ENCODE results near the gene PPFIA4.

The PPFIA4 gene

DNA sequence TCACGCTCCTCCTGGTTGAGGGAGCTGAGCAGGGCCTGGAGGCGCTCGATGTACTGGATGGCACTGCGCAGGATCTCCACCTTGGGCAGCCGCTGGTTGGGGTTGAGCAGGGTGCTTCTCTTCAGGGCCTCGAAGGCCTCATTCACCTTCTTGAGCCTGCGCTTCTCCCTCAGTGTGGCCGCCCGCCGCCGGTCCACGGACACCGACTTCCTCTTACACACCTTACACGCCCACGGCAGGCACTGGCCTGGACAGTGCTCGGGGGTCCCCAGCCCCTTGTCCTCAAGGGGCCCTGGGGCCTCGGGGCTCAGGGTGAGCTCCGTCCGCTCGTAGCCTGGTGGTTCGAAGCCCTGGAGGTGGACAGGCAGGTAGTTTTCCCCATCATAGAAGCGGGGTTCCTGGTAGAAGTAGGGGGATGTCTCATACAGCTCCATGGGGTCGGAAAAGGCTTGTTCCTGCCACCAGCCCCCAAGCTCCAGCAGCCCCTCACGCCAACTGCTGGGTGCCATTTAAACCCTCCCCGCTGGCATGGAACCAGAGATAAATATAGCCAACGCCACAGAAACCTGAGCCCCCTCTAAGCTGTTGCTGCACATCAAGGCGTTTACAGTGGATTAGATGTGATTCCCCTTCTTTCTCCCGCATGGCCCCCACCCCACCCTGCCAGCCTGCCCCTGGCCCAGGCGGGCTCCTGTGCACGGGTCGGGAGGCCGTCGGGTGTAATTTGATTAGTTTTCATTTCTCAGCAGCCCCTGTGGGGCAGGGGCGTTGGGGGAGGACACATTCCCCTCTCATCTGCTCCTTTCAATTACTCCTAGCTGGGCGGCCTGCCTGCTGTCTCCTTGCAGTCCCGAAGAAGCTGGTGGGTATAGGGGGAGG, 59.5 kb downstream of the PPFIA4 start, which contains the start of gene MYOG:
MYOG (minus strand) TSS at position 485 of the 879 bp plus-strand sequence; CDS start at position 434, 51 bp downstream.
- no peak for DNase-seq

DNA sequence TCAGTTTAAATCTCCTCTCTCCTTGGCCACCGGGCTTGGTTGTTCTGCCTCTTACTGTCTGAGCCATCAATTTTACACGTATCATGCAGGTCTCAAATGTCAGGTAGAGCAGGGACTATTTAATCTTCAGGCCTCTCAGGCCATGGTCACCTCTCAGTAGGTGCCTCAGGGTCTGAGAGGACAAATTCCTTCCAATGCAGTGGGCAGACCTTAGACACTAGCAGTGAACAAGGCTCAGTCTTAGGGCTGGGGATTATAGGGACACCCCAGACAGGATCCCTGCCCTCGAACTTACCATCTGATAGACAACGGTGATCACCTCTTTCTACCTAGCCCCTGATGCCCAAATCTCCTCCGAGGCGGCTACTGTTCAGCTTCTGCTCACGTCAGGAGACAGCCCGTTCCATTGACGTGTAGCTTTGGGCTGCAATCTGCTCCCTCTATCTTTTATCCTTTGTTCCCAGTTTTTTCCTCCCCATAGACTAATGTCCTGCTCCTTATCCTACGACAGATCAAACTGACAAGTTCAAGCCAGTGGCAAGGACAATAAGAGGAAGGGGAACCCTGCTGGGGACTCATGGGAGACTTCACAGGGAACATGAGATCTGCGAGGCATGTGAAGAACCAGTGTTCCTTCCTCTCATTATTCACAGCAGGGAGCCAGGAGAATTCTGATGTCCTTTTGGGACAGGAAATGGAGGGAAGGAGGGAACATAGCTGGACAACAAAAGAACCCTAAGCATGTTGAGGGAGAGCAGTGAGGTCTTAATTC, 60.9 kb downstream of the PPFIA4 start:
- no peak for DNase-seq

DNA sequence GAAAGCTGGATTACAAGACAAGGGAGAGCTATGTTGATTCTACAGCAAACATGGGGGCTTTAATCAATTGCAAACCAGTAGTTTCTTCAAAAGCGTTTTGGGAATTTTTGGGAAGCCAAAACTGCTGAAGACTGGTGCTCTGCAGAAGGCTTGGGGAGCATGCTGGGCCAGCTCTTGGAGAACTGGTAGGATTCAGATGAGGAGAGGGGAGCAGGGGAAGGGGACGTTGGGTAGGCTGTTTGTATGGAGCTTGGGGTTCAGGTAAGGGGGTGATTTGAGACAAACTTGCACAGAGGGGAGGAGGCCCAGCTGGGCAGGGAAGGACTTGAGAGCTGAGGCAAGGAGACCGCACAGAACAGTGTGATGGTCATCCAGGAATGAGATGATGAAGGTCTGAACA, 62.1 kb downstream of the PPFIA4 start:
- no peak for DNase-seq

DNA sequence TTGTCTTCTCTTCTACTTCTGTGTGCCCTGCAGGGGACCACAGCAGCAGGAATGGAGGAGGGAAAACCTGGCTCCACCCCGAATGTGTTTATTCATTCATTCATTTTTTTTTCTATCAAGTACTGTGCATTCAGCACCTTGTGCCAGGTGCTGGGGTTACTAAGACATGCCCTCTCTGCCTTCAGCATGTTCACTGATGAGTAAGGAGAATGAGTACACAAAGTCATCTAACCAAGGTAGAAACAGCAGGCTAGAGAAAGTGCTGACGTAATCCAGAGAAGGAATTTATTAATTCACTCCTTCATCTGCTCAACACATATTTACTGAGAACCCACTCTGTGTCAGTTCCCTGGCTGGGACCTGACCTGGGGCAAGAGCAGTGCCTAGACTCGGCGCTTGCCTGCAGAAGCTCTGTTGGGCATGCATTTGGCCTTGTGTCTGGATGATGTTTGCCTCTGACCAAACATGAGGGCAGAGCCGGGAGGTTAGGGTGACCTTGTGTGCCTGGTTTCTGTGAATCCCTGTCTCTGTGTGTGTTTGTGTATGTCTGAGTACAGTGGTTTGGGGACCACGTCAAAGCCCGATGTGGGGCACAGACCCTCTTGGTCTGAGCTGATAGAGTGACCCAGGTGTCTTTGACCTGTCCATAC, 62.8 kb downstream of the PPFIA4 start:
- no peak for DNase-seq

DNA sequence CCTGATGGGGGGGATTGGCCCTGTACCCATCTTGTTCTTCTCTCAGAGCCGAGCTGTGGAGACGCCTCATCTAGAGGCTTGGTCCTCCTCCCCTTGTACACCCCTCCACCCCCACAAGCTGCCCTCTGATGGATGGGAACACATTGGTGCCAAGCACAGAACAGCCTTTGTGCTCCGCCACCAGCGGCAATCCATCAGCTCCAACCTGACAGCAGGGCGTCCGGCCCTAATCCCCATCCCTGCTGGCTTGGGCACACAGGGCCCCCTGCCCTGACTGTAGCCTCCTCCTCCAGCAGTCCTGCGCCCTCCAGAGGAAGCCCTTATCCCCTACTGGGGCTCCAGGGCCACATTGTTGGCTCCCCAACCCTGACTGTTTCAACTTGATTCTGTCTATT, 63.4 kb downstream of the PPFIA4 start:
- no peak for DNase-seq

DNA sequence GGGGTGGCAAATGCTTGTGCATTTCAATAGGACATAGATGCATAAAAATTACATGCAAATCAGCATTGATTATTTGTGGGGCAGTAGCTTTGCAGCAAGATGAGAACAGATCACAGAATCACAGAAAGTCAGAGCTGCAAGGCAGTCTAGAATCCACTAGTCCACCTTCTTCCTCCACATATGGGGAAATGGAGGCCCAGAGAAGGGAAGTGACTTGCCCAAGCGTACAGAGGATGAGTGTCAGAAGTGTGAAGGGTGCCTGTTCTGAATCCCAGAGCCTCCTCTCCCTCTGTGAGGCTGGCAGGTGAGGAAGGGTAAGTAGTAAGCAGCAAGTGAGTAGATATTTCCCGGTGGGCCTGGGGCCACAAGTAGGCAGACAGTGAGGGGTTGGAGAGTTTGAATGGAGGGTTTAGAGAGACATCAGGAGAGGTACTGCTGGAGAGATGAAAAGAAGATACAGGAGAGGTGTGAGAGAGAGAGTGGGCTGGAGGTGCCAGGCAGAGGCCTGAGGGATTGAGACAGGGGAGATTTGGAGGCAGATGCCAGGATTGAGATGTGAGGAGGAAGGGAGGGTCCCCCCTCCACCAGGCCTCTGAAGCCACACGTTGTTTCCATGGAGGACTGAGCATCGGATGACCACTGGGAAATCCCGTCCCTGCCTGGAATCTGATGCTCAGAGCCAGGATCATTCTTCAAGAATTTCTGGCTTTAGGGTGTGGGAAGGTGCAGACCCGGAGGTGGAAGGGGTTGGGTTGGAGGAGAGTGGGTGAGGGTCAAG, 64.3 kb downstream of the PPFIA4 start:
- DNase-seq = no peak

DNA sequence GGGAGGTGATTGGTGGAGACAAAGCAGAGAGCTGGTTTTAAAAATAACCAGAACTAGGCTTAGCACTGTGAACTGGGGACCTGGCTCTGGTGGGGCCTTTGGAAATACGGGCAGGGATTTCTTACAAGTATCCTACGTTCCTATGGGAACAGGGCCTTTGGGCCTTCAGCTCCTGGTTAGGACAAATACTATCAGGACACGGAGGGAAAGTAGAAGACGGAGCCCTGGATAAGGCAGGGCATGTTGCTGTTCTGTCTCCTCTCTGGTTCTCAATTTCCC, 64.8 kb downstream of the PPFIA4 start:
- DNase-seq = no peak

DNA sequence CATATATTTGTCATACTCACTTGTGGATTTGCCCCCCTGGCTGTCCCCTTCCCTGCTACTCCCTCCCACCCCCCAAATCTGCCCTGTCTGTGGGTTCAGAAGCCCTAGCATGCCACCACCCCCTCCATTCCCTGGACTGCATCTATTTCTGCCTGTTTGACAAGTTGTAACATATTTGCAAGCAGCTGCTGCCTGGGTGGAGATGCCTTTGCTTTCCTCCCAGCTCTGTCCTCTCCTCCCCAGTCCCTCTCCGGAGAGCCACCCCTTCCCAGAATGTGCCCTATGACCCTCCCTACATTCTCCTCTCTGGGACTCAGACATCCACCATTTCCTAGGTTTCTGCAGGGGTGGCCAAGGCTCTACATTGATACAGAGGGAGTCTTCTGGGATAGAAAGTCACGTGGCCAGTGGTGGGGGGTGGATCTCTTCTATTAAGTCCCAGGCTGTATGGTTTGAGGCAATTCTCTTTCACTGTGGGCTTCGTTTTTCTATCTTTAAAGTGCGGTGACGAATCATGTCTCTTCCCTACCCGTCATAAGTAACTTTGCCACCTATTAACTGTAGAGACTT, 65.6 kb downstream of the PPFIA4 start:
- DNase-seq = no peak

DNA sequence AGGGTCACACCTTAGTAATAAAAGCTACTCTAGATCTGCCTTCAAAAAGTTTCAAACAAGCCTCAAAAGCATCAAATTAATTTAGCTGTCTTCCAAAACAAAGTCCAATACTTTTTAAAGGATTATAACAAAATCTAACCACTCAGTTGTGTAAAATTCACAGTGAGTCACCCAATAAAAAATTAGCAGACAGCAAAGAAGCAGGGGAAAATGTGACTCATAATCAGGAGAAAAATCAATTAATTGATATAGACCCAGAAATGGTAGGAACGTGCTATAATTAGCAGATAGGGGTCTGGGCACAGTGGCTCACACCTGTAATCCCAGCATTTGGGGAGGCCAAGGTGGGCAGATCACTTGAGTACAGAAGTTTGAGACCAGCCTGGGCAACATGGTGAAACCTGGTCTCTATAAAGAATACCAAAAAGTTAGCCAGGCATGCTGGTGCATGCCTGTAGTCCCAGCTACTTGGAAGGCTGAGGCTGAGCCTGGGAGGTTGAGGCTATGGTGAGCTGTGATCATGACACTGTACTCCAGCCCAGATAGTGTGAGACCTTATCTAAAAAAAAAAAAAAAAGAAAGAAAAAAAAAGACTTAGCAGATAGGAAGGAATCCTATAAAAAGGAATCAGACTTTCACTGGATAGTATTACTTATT, 67.6 kb downstream of the PPFIA4 start:
- no peak for DNase-seq

DNA sequence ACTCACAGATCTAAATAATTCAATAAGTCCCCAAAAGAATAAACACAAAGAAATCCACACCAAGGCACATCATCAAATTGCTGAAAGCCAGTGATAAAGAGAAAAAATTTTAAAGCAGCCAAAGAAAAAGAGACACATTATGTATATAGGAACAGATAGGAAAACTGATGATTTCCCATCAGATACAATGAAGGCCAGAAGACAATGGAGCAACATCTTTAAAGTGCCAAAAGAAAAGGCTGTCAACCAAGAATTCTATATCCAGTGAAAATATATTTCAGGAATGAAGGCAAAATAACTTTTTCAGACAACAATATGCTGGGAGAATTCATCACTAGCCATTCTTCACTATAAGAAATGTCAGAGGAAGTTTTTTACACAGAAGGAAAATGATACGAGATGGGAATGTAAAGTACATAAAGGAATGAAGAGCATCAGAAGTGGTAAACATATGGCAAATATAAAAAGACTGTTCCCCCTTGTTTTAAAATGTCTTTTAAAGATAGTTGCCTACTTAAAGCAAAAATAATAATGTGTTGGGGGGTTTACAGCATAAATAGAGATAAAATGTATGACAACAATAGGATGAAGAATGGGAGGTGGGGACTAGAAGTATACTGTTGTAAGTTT, 68.9 kb downstream of the PPFIA4 start:
- no peak for DNase-seq

DNA sequence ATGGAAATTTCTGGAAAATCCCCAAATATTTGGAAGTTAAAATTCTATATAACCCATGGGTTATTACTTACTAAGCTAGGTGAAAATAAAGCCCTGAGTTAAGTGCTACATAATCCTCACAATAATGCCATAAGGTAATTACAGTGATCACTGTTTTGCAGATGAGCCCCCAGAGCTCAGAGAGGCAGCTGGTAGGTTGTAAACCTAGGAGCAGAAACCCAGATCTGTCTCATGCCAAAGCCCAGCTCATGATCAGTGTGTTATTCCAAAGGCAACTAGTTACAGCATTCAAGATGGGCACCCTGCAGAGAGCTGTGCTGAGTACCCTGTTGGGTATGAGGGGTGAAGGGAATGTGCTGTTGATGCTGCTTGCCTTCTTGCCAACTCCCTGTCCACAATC, 70.3 kb downstream of the PPFIA4 start:
- no peak for DNase-seq

DNA sequence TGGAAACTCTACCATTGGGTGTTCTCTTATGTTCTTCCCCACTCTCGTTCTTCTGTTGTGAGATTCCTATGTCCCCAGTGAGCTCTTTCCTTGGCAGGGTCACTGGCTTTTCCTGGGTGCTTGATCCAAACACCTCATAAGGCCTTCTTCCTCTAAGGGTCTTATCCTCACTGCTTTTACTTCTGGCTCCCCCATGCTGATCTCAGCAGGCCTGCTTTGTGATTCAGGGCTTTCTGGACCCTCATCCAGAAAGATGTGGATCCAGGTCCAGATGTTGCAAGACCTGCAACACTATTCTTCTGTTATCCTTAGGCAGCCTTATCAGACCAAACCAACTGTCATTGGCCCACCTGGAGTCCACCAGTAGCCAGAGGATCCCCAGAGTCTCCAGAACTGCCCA, 70.7 kb downstream of the PPFIA4 start:
- DNase-seq = no peak

DNA sequence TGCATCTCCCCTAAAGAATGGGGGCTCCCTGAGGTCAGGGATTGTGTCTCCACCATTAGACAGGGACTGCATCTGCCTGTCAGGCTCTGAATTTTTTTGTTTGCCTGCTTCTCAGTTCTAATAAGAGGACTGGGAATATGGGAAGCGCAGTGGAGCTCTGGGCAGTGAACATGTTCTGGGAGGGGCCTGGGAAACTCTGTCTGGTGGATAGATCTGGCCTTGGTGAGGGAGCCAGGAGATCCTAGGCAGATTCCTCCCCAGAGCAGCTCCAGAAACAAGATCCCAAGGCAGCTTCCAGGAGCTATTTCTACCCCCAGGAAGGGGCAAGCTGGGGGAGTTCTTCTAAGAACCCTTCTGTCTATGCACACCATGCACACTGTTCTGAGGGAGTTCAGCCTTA, 72.2 kb downstream of the PPFIA4 start:
- no peak for DNase-seq

DNA sequence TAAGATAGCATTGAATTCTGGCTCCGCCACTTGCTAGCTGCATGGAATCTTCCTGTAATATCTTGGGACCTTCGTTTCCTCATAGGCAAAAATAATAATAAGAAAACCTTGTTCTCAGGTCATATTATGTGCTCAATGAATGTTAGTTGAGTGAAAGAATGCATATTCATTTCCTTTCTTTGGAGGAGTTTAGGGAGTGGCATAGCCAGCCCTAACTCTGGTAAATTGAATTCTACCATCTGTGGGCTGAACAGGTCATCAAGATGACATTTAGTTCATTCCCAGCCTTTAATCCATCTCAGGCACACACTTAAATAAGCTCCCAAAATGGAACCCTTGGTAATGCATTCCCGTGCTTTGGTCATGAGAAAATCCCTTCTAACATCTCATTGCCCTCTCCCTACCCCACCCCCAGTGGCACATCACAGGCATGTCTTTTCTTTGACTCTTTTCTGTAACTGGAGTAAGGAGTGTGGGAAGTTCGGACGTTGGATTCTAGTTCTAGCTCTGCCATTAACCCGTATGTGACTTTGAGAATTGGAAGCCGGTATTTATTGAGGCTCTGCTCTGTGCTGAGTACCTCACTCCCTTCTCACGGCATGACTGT, 72.7 kb downstream of the PPFIA4 start:
- DNase-seq = no peak

DNA sequence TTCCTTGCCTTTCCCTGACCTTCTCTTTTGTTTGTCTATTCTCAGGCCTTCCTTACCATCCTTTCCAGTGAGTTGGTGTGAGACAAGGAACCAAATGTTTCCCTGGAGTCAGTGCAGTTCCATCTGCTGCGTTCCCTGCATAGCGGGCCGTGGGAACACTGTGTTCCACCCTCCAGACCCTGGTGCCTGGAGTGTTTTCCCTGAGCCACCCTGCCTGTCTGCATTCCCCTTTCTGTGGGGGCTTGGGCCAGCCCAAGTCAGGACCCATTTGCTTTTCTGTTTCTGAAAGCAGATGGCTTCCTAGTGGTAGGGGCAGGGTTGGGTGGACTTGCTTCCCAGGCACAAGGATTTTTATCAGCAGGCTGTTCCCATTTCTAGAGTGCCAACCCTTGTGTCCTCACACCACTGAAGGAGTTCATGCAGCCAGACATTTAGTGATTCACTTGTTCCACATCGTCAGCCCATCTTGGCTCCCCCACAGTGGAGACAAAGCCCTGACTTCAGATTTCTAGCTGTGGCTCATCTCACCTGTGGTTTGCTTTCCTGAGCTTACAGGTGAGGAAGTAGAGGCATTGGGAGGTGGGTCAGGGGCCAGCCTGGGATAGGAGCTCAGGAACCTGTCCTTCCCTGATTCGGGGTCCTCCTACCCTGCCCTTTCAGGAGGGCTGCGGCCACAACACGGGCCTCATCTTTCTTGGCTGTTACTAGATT, 73.7 kb downstream of the PPFIA4 start:
- DNase-seq = no peak

DNA sequence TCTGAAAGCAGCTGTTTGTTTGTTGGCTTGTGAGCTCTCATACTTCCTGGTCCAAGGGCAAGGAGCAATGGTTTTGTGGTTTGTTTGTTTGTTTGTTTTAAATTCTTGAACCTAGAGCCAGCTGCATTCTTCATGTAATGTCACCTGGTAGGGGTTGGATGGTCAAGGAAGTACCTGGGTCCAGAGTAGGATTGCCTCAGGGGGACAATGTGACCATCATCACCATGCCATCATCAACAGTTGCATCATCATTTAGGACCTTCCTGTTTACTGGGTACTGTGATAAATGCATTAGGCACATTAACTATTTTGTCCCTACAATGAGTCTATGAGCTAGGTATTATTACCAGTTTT, 74.2 kb downstream of the PPFIA4 start:
- no peak for DNase-seq

DNA sequence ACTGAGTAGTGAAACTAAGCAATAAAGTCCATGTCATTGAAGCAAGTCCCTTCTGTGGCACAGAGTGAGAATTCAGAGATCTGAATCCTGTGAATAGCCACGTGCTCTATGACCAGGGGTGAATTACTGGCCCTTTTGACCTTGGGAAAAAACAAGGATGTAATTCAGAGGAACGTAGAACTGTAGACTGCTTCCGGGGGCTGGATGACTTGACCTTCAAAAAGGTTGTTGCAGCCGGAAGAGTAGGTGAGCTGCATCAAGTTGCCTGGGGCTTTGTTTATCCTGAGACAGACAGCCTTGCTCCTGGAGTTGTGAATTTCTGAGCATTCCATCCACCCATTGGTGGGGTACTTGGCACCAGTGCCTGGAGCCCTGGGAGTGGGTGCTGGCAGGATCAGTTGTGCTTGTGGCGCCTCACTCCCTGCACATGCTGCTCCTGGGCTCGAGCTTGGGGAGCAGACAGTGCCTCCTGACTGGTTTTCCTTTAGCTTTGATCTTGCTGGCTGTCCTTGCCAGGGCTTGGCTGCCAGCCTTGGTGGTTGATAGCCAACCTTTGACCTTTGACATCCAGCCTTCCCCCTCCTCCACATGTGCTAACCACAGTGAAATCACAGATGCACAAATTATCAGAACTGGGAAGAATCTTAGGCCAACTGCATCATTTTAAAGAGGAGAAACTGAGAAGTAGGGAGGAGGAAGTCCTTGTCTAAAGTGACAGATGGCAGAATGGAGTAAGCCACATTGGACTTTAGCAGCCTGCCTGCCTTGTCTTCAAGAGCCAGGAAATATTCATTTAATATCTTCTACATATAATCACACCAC, 75.7 kb downstream of the PPFIA4 start:
- no peak for DNase-seq

DNA sequence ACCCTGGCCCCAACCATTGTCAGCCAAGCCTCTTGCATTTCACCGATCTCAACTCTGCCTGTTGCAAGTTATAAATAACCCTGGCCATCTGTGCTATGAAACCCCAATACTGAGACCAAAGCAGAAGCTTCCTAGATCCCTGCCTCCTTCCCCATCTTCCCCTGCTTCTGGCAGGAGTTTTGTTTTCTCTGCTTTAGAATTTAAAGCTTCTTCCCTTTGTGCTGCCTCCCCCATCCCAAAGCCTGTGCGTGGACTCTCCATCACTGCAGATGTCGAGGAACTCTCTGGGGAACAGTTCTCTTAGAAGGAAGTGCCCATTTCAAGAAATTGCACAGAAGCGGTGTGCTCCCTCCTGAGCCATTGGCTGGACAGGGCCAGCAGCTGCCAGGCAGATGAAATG, 76.9 kb downstream of the PPFIA4 start:
- no peak for DNase-seq

DNA sequence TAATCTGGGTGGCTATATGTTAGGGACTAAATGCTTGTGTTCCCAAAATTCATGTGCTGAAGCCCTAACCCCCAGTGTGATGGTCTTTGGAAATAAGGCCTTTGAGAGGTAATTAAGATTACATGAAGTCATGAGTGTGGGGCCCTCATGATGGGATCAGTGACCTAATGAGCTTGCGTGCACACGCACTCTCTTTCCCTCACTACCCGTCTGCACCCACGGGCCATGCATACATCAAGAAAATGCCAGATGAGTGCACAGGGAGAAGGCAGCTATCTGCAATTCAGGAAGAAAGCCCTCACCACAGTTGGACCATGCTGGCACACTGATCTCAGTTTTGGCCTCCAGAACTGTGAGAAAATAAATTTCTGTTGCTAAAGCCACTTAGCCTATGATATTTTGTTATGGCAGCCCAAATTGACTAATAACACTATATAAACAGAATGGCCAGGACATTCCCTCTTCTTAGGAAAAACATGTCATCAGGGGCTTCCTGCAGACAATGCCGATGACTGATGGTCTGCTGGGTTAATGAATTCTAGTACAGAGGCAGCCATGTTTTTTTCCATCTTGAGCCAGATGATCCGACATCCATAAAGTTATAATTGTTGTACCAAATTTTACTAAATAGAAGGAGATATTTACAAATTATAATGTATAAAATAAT, 77.7 kb downstream of the PPFIA4 start:
- DNase-seq = no peak

Data from activated CD8-positive, alpha-beta memory T cell treated with anti-CD3 and anti-CD28 coated beads, Interleukin-2, amount 50 U/mL, for 4 hours (primary cell).